ENCODE data around the gene INKA2. TPM values are rescaled to one million over a fixed set of nuclear protein-coding genes. Genes with fewer than 3 reads are reported as not detected.

Gene INKA2
- polyA plus RNA-seq (ENCODE audit: low read depth in 6 of 6), result under 1 TPM in 5 of 6 donors, not detected in 1; 0.28 to 0.86 (median 0.40) TPM

DNA sequence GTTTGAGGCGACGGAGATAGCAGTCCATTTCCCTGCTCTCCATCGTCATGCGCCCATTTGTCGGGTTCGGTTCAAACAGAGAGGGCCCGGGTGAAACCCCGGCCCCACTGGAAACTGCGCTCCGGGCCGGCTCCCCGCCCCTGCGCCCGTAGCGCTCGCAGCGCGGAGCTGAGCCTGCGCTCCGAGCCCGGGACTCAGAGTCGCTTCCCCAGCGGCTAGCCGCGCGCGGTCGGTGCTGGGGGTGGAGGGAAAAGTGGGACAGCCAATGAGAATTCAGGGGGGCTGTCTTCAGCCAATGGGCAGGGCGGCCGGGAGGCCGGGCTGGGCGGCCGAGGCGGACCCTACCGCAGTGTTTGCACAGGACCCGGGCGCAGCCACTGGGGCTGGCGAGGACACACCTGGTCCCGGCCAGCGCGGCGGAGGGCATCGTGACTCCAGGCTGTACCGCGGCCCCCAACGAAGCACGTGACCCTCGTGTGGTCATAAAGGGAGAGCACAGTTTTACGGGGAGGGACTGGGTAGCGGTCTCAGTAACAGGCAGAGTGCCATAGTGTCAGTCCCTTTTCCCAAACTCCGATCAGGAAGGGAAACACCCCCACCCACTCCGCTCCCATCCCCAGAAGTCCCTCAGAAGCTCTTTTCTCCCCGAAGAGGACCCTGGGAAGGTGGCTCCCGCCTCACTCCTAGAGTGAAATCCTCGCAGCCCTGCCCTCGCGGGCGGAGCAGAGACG lies at the start of gene INKA2:
INKA2 (minus strand) TSS at position 202 of the 731 bp plus-strand sequence; CDS start at position 49, 153 bp downstream.
- Mint-ChIP-seq H3K4me3 (peak within 1 kb of the TSS; percentile 84 to 97 (median 92)), H3K9me3 (no peaks in the 10 kb centered on the region)
- ATAC-seq (ENCODE audit: low read depth in 2 of 2), result peak; percentile 63 to 69

DNA sequence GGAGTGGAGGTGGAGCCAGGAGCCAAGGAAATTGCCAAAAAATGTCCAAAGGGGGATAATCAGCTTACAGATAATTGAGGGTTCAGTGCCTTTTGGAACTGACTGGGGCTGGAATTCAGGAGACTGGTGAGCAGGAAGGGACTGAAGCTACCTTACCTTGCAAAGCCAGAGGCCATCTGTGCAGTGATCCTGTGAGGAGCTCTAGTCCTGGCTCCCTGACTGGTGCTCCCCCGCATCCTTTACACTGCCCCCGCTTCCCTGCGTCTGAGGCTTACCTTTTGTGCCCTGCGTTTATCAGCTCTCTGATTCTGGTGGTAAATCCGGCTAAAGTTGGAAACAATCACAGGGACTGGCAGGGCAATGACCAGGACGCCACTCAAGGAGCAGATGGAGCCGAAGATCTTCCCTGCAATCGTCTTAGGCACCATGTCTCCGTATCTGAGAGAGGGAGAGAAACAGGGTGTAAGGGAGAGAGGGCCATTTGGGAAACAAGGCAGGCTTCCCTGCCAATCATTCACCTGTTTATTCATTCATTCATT lies 47.5 kb upstream of the INKA2 start:
- Mint-ChIP-seq H3K27me3 (peaks cover 64 to 68% (median 66%) of the 10 kb centered on the region in 3 donors), H3K4me1 (peaks cover 7 to 11% (median 8%) of the 10 kb centered on the region in 3 donors), H3K4me3 (no peak overlapping the region), H3K36me3 (no peaks in the 10 kb centered on the region), H3K9me3 (no peaks in the 10 kb centered on the region), H3K27ac (no peak overlapping the region)
- DNase-seq (no peak), ATAC-seq (ENCODE audit: low read depth in 2 of 2) (no peak)

More for the DNA sequence above, at the start of gene INKA2:
- no peaks in the 10 kb centered on the region for H3K36me3 Mint-ChIP-seq
- peak within 1 kb of the TSS; percentile 91 to 99 (median 96) for H3K27ac Mint-ChIP-seq
- peaks cover 8 to 22% (median 19%) of the 10 kb centered on the region in 3 donors for H3K27me3 Mint-ChIP-seq
- peaks cover 22 to 34% (median 25%) of the 10 kb centered on the region in 3 donors for H3K4me1 Mint-ChIP-seq
- peak; percentile 82 for DNase-seq

DNA sequence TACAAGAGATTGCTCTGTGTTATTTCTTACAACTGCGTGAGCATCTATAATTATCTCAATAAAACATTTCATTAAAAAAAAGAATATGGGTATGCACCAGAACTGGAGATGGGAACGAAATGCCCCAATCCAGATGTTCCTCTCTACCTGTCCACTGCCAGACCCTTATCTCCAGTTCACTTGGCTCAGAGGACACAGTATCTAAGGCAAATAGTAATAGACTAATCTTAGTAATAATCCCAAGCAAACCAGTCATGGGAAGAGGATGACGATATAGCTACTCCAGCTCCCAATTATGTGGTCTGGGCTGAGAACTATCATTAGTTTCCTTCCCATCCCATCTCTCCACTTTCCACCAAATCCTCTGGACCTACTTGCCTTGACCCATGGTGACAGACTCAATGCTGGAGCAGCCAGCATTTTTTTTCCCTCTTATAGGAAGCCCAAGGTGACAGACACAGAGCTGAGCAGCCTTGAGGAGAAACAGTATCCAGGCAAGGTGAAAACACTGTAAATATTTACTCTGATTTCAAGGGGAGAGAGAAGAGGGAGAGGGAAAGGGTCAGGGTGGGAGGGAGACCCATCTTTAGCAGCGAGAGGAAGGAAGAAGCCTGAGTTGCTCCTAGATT lies 45.2 kb upstream of the INKA2 start:
- Mint-ChIP-seq H3K4me3 (no peak overlapping the region), H3K36me3 (no peaks in the 10 kb centered on the region), H3K9me3 (peaks cover 0 to 2% (median 0%) of the 10 kb centered on the region in 7 donors), H3K4me1 (no peaks in the 10 kb centered on the region), H3K27me3 (peaks cover 50 to 60% (median 54%) of the 10 kb centered on the region in 3 donors), H3K27ac (no peak overlapping the region)
- no peak for DNase-seq
- no peak for ATAC-seq (ENCODE audit: low read depth in 2 of 2)

DNA sequence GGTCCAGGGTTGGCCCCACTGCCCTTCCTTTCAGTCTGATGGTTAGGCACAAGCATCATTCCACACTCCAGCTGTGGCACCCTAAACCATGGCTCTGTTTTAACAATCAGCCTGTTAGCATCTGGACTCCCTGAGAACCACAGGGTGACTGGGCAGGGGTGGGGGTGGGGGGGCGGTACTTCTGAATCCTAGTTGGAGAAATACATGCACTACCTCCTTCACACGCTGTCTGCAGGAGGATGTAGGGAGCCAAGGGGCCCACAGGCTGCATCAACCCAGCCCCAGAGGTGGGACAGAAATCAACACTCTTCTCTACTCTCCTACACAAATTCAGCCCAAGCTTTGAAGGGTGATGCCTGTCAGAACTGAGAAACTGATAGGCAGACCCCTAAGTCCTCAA lies 40.4 kb upstream of the INKA2 start:
- H3K27ac Mint-ChIP-seq, result no peak overlapping the region
- H3K27me3 Mint-ChIP-seq, result peaks cover 18 to 37% (median 18%) of the 10 kb centered on the region in 3 donors
- peaks cover 0 to 2% (median 0%) of the 10 kb centered on the region in 7 donors for H3K9me3 Mint-ChIP-seq
- H3K4me1 Mint-ChIP-seq, result no peaks in the 10 kb centered on the region
- DNase-seq (no peak), ATAC-seq (ENCODE audit: low read depth in 2 of 2) (no peak)
- H3K4me3 Mint-ChIP-seq, result no peak overlapping the region
- H3K36me3 Mint-ChIP-seq, result no peaks in the 10 kb centered on the region

DNA sequence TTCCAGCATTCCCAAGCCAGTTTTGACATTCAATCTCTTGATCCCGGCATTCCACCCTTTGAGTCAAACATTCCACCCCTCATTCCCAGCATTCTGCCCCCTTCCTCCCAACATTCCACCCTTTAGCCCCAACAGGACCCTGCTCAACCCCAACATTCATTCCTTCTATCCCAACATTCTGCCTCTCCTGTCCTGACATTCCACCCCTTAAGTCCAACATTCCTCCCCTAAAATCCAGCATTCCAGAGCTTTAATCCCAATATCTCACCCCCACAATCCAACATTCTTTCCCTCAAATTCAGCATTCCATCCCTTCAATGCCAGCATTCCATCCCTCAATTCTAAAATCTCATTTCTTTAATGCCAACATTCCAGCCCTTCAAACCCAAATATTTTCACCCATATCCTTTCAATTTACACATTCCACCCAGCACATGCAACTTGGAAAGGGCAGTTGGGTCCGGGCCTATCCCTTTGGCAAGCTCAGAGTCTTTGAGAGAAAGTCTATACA lies 39.4 kb upstream of the INKA2 start:
- H3K27ac Mint-ChIP-seq, result no peak overlapping the region
- H3K4me1 Mint-ChIP-seq, result no peaks in the 10 kb centered on the region
- no peak for ATAC-seq (ENCODE audit: low read depth in 2 of 2)
- peaks cover 0 to 2% (median 0%) of the 10 kb centered on the region in 7 donors for H3K9me3 Mint-ChIP-seq
- no peaks in the 10 kb centered on the region for H3K36me3 Mint-ChIP-seq
- H3K4me3 Mint-ChIP-seq, result no peak overlapping the region
- DNase-seq, result no peak
- H3K27me3 Mint-ChIP-seq, result peaks cover 13 to 32% (median 14%) of the 10 kb centered on the region in 3 donors

DNA sequence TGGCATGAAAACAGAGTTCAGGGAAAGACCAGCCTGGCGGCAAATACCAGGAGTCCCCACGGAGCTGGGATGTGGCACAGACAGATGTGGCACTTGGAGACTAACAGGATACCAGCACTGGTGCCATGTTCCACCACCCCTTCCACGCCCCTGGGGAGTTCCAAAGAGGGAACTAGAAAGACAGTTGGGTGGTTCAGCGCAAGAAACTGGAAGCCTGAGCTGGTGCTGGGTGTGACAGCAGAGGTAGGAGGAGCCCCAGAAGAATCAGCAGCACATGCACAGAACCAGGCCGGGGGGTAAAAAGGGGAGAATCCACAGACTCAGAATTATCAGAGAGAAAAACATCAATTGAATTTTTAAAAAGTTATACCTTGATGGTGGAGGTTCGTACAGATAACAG lies 38.9 kb upstream of the INKA2 start:
- Mint-ChIP-seq H3K4me3 (no peak overlapping the region), H3K27me3 (peaks cover 8 to 27% (median 9%) of the 10 kb centered on the region in 3 donors), H3K4me1 (no peaks in the 10 kb centered on the region)

DNA sequence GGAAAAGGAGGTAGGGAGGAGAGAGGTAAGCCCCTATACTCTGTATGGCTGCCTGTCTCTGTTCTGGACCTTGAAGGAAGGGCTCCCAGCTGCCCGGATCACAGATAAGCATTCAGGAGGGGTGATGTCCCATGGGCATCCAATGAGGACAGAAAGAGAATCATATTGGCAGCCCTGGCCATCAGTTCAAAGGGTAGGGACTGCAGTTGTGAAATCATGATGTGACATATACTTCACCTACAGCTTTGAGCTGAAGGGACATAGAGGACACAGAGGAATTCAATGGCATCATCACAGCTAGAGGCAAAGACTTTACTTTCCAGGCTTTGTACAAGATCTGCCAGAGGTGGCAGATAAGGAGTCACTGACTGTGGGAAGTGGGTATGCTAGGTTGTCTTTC lies 38.1 kb upstream of the INKA2 start:
- no peaks in the 10 kb centered on the region for H3K4me1 Mint-ChIP-seq
- peaks cover 4 to 21% (median 5%) of the 10 kb centered on the region in 3 donors for H3K27me3 Mint-ChIP-seq
- DNase-seq (no peak), ATAC-seq (ENCODE audit: low read depth in 2 of 2) (no peak)
- H3K27ac Mint-ChIP-seq, result no peak overlapping the region
- peaks cover 0 to 2% (median 0%) of the 10 kb centered on the region in 7 donors for H3K9me3 Mint-ChIP-seq
- no peaks in the 10 kb centered on the region for H3K36me3 Mint-ChIP-seq
- no peak overlapping the region for H3K4me3 Mint-ChIP-seq

More for the DNA sequence above, 38.9 kb upstream of the INKA2 start:
- no peaks in the 10 kb centered on the region for H3K36me3 Mint-ChIP-seq
- no peak overlapping the region for H3K27ac Mint-ChIP-seq
- no peak for DNase-seq
- ATAC-seq (ENCODE audit: low read depth in 2 of 2), result no peak
- peaks cover 0 to 2% (median 0%) of the 10 kb centered on the region in 7 donors for H3K9me3 Mint-ChIP-seq

DNA sequence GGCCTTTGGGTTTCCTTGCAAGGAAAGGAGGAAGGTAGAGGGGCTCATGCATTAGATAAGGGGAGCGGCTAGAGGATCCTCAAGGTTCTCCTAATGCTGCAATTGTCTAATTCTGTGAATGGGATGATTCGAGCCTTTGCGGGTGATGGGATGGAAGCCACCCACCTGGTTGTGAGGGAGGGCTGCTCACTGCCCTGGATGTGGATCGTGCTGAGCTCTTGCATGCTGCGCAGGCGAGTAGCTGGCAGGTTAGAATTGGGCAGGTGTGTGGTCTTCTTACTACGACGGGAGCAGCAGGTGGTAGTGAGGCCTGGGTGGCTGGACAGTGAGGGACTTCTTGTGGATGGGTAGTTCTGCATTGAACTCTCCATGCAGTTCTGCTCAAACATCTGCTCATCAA lies 37.7 kb upstream of the INKA2 start:
- H3K27ac Mint-ChIP-seq, result no peak overlapping the region
- no peak overlapping the region for H3K4me3 Mint-ChIP-seq
- ATAC-seq (ENCODE audit: low read depth in 2 of 2) (no peak), DNase-seq (no peak)
- no peaks in the 10 kb centered on the region for H3K36me3 Mint-ChIP-seq
- peaks cover 4 to 21% (median 5%) of the 10 kb centered on the region in 3 donors for H3K27me3 Mint-ChIP-seq
- peaks cover 0 to 2% (median 0%) of the 10 kb centered on the region in 7 donors for H3K9me3 Mint-ChIP-seq
- no peaks in the 10 kb centered on the region for H3K4me1 Mint-ChIP-seq

DNA sequence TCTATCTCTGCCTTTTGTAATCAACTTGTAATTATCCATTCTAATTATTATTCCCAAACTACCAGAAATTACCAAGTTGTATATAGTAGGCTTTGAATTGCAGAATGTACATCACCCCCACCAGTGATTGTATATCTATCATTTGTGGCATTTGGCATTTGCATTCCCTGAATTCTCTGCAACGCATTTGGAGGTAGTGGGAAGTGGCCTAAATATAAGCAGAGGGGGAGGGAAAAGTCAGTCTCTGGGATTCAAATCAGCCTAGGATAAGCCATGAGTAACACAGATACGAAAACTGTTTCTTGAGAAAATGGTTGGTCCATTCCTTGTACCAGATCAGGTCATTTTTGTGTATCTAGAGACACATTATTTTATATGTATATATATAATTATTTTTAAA lies 37.2 kb upstream of the INKA2 start:
- ATAC-seq (ENCODE audit: low read depth in 2 of 2) (no peak), DNase-seq (no peak)
- Mint-ChIP-seq H3K36me3 (no peaks in the 10 kb centered on the region), H3K9me3 (peaks cover 0 to 2% (median 0%) of the 10 kb centered on the region in 7 donors), H3K27ac (no peak overlapping the region), H3K4me3 (no peak overlapping the region), H3K27me3 (peaks cover 0 to 21% (median 5%) of the 10 kb centered on the region in 3 donors), H3K4me1 (no peaks in the 10 kb centered on the region)

DNA sequence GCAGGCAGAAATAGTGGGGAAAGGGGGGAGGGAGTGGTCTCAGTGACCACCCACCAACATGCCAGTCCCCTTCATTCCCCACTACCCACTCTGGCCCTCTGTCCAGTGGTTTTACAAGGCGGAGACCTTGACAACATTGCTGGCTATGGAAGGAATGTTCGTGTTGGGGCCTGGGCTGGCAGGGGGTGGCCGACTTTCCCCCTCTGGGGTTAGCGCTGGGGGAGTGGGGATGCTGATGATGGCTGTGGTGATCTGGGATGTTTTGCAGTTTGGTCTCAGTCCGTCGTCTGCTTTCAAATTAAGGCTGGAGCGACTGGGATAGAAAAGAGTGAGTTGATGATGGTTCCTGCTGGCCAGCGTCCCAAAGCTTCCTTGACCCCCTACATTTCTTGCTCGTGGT lies 36.8 kb upstream of the INKA2 start:
- H3K27ac Mint-ChIP-seq, result no peak overlapping the region
- no peak for DNase-seq

DNA sequence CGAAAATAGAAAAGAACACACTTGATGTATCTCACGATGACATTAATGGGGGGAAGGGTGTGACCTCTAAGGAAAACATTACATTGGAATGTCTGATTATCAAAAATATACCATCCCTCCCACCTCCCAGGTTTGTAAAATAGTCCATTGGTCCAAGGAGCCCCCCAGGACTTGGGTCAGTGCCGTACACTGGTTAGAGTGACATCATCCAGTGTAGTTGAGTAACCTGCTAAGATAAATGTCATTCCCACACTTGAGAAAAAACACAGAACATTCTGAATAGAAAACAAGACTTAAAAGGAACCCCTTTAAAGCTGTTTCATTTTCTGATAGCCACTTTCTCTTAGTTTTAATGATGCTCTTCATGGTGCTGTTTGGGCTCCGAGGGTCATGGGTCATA lies 31.7 kb upstream of the INKA2 start:
- DNase-seq, result no peak
- Mint-ChIP-seq H3K9me3 (no peaks in the 10 kb centered on the region), H3K27ac (peak overlapping the region in 1 of 6 donors; percentile 26), H3K4me1 (peaks cover 0 to 3% (median 0%) of the 10 kb centered on the region in 3 donors), H3K36me3 (peaks cover 6 to 7% of the 10 kb centered on the region in 2 donors), H3K4me3 (no peak overlapping the region), H3K27me3 (no peaks in the 10 kb centered on the region)
- ATAC-seq (ENCODE audit: low read depth in 2 of 2), result no peak

More for the DNA sequence above, 36.8 kb upstream of the INKA2 start:
- Mint-ChIP-seq H3K4me3 (no peak overlapping the region), H3K9me3 (peaks cover 0 to 2% (median 0%) of the 10 kb centered on the region in 7 donors), H3K4me1 (no peaks in the 10 kb centered on the region), H3K27me3 (peaks cover 0 to 21% (median 5%) of the 10 kb centered on the region in 3 donors), H3K36me3 (no peaks in the 10 kb centered on the region)
- ATAC-seq (ENCODE audit: low read depth in 2 of 2), result no peak

DNA sequence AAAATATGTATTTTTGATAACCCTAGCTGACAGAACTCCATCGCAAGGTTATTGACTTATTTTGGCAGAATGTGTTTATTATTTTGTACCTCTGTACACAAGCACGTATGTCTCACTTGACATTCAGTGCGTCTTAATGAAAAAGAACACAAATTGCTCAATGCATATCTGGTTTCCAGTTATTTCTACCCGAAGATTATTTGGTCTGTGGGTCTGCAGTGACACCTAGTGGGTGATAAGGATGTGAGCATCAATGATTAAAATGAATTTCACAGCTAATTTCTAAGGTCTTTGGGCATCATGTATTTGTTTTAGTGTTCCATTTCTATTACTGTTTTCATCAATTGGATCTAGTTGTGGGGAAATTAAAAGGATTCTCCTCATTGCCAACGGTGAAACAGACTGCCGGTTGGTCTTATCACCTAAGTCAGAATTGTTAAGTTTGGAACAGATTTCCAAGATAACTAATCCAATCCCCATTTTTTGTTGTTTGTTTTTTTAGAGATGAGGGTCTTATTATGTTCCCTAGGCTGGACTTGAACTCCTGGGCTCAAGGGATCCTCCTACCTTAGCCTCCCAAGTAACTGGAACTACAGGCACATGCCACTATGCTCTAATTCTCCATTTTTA lies 30.4 kb upstream of the INKA2 start:
- Mint-ChIP-seq H3K4me3 (no peak overlapping the region), H3K4me1 (peaks cover 0 to 3% (median 0%) of the 10 kb centered on the region in 3 donors), H3K9me3 (no peaks in the 10 kb centered on the region), H3K27ac (peak overlapping the region in 2 of 6 donors; percentile 24 to 58), H3K36me3 (peaks cover 7 to 9% of the 10 kb centered on the region in 2 donors), H3K27me3 (no peaks in the 10 kb centered on the region)
- DNase-seq (peak; percentile 49), ATAC-seq (ENCODE audit: low read depth in 2 of 2) (peak; percentile 63 to 65)

DNA sequence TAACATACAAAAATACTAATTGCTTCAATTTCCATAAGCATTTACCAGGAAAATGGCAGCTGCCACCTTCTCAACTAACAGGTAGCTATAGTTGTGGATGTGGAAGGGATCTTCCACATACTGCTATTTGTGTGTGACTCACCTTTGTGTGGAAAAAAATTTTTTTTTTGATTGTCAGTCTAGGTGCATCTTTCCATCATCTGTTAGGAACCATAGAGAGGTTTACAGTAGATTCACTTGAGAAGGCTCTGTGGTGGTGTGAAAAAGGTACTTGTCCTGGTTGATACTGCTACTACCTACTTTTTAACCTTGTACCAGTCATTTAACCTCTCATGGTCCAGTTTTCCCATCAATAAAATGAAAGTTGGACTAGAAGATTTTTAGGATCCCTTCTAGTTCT lies 29.4 kb upstream of the INKA2 start:
- ATAC-seq (ENCODE audit: low read depth in 2 of 2) (no peak), DNase-seq (no peak)
- H3K27ac Mint-ChIP-seq, result peak overlapping the region in 1 of 6 donors; percentile 18
- H3K4me3 Mint-ChIP-seq, result no peak overlapping the region
- H3K9me3 Mint-ChIP-seq, result no peaks in the 10 kb centered on the region
- H3K36me3 Mint-ChIP-seq, result peaks cover 7 to 9% of the 10 kb centered on the region in 2 donors
- H3K4me1 Mint-ChIP-seq, result peaks cover 0 to 3% (median 0%) of the 10 kb centered on the region in 3 donors
- no peaks in the 10 kb centered on the region for H3K27me3 Mint-ChIP-seq

Data from naive B cell (primary cell).